Fibroblast of mammary gland (primary cell): Measurements from ENCODE around the gene MX1.

ENCODE experiments used
- DNase-seq: peaks from one replicate; pipeline ENCODE4 v3.0.0-alpha.2; 2010; ENCODE audit warnings: low read depth
- H3K4me3 ChIP-seq: 2 replicates; pipeline ENCODE4 v1.5.1; 2011; ENCODE audit warnings: low read depth, mild to moderate bottlenecking, low read length, moderate library complexity; ENCODE audit not compliant: control insufficient read depth
- TF ChIP-seq, protein P1 (sequence below): conservative IDR thresholded peaks from 2 replicates; pipeline ENCODE4 v1.5.1; 2011; ENCODE audit warnings: low read depth, low read length, inconsistent platforms; ENCODE audit not compliant: control insufficient read depth, insufficient read depth

MX1 gene

GRCh38 chr21:41500363-41500762, 74.3 kb downstream of the MX1 start:
- TF ChIP-seq, protein P1, sequence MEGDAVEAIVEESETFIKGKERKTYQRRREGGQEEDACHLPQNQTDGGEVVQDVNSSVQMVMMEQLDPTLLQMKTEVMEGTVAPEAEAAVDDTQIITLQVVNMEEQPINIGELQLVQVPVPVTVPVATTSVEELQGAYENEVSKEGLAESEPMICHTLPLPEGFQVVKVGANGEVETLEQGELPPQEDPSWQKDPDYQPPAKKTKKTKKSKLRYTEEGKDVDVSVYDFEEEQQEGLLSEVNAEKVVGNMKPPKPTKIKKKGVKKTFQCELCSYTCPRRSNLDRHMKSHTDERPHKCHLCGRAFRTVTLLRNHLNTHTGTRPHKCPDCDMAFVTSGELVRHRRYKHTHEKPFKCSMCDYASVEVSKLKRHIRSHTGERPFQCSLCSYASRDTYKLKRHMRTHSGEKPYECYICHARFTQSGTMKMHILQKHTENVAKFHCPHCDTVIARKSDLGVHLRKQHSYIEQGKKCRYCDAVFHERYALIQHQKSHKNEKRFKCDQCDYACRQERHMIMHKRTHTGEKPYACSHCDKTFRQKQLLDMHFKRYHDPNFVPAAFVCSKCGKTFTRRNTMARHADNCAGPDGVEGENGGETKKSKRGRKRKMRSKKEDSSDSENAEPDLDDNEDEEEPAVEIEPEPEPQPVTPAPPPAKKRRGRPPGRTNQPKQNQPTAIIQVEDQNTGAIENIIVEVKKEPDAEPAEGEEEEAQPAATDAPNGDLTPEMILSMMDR, result no peak
- H3K4me3 ChIP-seq, result no peak overlapping the region
- DNase-seq, result no peak

GRCh38 chr21:41500931-41501381, 74.9 kb downstream of the MX1 start:
- H3K4me3 ChIP-seq, result no peak overlapping the region
- TF ChIP-seq, protein P1, result no peak
- no peak for DNase-seq

DNA sequence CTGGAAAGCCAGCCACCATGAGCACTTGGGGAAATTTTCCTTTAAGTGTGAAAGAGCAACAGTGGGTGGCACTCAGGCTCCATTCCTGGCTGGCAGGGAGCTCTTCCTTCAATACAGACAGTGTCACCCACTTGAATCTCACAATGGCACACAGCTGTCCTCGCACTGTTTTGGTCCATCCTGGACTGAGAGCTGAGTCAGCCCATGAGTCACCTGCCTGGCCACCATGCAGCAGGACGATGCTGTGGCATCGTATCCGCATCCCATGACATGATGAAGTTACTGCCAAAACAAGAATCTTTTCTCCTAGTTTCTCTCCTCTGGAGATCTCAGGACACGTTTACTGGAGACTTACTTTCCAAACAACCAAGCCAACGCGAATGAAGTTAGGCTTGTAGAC, 75.9 kb downstream of the MX1 start:
- DNase-seq, result peak; percentile 35
- H3K4me3 ChIP-seq, result no peak overlapping the region
- TF ChIP-seq, protein P1, result no peak

DNA sequence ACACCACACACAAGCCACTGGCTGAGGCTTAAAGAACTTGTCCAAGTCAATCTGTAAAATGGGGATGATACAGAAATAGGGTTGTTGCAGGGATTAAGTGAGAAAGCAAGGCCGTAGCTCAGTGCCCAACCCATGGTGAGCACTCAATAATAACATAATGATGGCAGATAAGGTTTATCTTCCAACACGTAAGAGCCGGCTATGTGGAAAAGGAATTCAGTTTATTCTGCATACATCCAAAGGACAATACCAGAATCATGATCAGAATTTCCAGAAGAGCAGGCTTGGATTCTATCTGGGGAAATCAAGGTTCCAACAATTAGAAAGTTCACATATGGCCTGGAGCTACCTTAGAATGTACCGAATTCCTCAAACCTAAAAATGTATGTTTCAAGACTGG, 77.3 kb downstream of the MX1 start:
- DNase-seq, result no peak
- no peak overlapping the region for H3K4me3 ChIP-seq
- TF ChIP-seq, protein P1, result no peak

DNA sequence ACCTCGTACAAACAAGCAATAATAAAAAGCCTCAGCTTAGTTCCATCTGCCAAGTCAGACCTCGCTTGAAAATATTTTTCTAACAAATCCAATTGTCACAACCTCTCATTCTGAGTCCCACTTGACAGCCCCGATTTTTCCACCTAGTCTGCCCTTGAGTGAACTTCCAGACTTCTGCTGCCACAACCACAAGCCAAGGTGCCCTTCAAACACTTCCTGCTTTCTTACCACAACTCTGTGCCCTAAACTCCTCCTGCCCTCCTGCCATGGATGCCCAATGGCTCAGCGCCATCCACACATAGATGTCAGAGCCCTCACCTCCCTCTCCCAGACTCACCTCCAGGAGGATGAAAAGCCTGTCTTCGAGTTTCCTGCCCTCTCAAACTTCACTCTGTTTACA, 78.0 kb downstream of the MX1 start:
- DNase-seq, result no peak
- TF ChIP-seq, protein P1, result no peak
- no peak overlapping the region for H3K4me3 ChIP-seq

DNA sequence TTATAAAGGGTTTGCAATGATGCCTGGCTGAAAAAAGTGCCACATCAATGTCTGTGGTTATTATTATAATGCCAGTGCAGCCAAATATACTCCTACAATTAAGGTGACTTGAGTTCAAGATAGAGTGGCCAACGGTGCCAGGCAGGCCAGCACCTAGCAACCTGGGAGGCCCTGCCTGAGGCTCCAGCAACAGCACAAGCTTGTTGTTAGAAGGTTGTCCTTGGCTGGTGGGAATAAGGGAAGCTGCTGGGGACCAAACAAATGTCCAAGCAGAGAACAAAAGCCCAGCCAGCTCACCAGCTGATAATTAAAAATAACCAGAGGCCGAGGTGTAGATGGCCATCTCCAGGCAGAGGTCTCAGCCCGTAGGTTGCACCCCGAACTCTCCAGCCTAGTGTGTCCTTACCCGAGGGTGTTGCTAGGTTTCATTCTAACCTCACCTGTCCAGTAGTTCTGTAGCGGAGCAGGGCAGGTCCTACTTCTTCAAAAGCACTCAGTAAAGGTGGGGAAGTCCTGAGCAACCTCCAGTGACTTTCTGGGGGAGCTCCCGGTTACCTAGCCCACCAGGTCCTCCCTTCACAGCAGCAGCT, 80.1 kb downstream of the MX1 start:
- TF ChIP-seq, protein P1, result no peak
- DNase-seq, result no peak

More for the DNA sequence above, 80.1 kb downstream of the MX1 start:
- H3K4me3 ChIP-seq, result no peak overlapping the region
